ENCODE data around the gene MARF1. TPM values are rescaled to one million over a fixed set of nuclear protein-coding genes. Genes with fewer than 3 reads are reported as not detected.
"Not testable (repeated sequence)": the region's sequence is repeated elsewhere in the genome, so short reads cannot be mapped to it uniquely, and the experiment has no call there.

The MARF1 gene
- total RNA-seq, 4 donors from 2014 or later: 50.7 to 55.5 (median 53.1) TPM

GRCh38 chr16:15652293-15653001 is 9.5 kb upstream of the MARF1 start:
- no peaks in the 10 kb centered on the region for H3K36me3 ChIP-seq
- H3K9me3 ChIP-seq: no peaks in the 10 kb centered on the region
- no peaks in the 10 kb centered on the region for H3K27me3 ChIP-seq
- DNase-seq: no peak
- intact Hi-C loops (cut with DNase I): no loop called here
- WGBS, 2 donors: 90 to 92% methylated on average over 14 of the region's 14 CpGs
- peaks cover 0 to 16% of the 10 kb centered on the region in 2 donors for H3K4me1 ChIP-seq
- no peak overlapping the region for H3K4me3 ChIP-seq (replicated peaks in 1 of 3)
- TF ChIP-seq POLR2A (IDR thresholded peaks at IDR 0.05): no peak
- TF ChIP-seq, protein P1, sequence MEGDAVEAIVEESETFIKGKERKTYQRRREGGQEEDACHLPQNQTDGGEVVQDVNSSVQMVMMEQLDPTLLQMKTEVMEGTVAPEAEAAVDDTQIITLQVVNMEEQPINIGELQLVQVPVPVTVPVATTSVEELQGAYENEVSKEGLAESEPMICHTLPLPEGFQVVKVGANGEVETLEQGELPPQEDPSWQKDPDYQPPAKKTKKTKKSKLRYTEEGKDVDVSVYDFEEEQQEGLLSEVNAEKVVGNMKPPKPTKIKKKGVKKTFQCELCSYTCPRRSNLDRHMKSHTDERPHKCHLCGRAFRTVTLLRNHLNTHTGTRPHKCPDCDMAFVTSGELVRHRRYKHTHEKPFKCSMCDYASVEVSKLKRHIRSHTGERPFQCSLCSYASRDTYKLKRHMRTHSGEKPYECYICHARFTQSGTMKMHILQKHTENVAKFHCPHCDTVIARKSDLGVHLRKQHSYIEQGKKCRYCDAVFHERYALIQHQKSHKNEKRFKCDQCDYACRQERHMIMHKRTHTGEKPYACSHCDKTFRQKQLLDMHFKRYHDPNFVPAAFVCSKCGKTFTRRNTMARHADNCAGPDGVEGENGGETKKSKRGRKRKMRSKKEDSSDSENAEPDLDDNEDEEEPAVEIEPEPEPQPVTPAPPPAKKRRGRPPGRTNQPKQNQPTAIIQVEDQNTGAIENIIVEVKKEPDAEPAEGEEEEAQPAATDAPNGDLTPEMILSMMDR (IDR thresholded peaks at IDR 0.05): no peak
- no peak overlapping the region for H3K27ac ChIP-seq

- Histone ChIP-seq H3K36me3 (no peaks in the 10 kb centered on the region), H3K4me3 (replicated peaks in 1 of 3) (peak overlapping the region; percentile 41 to 85 (median 78)), H3K9me3 (no peaks in the 10 kb centered on the region), H3K4me1 (peaks cover 0 to 16% of the 10 kb centered on the region in 2 donors), H3K27ac (peak overlapping the region; percentile 70 to 87 (median 75)), H3K27me3 (no peaks in the 10 kb centered on the region)
- intact Hi-C loops (cut with DNase I): no loop called here
- WGBS, 2 donors: 1 to 2% methylated on average over 18 of the region's 18 CpGs
- DNase-seq: peak; percentile 15 to 30
- TF ChIP-seq, protein P1 (IDR thresholded peaks at IDR 0.05): no peak
Observed at GRCh38 chr16:15650698-15651171, 7.8 kb upstream of the MARF1 start.

DNA sequence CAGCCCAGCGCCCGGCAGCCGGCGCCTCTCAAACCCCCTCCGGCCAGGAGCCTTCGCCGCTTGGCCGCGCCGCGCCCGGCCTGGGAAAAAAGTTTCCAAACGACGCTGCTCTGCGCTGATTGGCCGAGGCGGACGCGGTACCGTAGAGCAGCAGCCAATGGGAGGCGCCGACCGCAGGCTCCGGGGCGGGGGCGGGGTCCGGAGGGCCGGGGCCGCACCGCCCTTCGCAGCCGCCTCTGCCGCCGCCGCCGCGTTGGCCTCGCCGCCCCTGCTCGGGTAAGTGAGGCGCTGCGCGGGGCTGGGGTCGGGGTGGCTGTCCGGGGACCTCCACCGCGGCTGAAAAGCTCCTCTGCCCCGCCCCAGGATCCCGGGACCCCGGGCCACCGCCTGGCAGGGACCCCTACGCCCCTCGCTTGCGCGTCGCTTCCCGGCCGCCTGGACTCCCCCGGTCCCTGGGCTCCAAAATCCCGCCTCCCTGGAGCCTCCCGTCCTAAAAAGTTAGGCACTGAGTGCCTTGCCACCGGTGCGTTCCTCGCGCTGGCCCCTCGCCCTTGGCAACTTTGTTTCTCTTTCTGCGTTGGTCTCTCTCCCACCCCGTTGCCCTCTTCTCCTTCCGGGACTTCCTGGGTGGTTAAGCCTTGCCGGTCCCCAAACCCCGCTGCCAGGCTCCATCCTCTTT is 7.2 kb upstream of the MARF1 start, which contains the start of gene NDE1:
TSS of gene NDE1 (plus strand) at position 227 of the 679 bp plus-strand sequence. CDS start 14,534 bp downstream, outside the sequence.
- peak; percentile 93 to 94 for DNase-seq
- peaks cover 0 to 16% of the 10 kb centered on the region in 2 donors for H3K4me1 ChIP-seq

GRCh38 chr16:15649727-15650018 is 6.7 kb upstream of the MARF1 start:
- intact Hi-C loops (cut with DNase I): no loop called here
- Histone ChIP-seq H3K27me3 (no peaks in the 10 kb centered on the region), H3K27ac (peak overlapping the region in 2 of 3 donors; percentile 75 to 87), H3K4me3 (replicated peaks in 1 of 3) (peak overlapping the region in 1 of 3 donors; percentile 78), H3K9me3 (no peaks in the 10 kb centered on the region), H3K4me1 (peaks cover 0 to 16% of the 10 kb centered on the region in 2 donors), H3K36me3 (no peaks in the 10 kb centered on the region)
- TF ChIP-seq POLR2A (IDR thresholded peaks at IDR 0.05): no peak
- TF ChIP-seq, protein P1 (IDR thresholded peaks at IDR 0.05): no peak
- DNase-seq: no peak
- 1 to 3% methylated on average over 10 to 13 of the region's 14 CpGs for WGBS, 2 donors

More for the DNA sequence above, 7.2 kb upstream of the MARF1 start, which contains the start of gene NDE1:
- Histone ChIP-seq H3K27ac (peak within 1 kb of the TSS; percentile 70 to 87 (median 75)), H3K27me3 (no peaks in the 10 kb centered on the region), H3K36me3 (no peaks in the 10 kb centered on the region), H3K4me3 (replicated peaks in 1 of 3) (peak within 1 kb of the TSS; percentile 41 to 85 (median 78)), H3K9me3 (no peaks in the 10 kb centered on the region)
- intact Hi-C loops (cut with DNase I): no loop called here
- TF ChIP-seq, protein P1 (IDR thresholded peaks at IDR 0.05): no peak
- TF ChIP-seq POLR2A (IDR thresholded peaks at IDR 0.05): peak in 1 of 2 donors; percentile 72
- WGBS, 2 donors: 0 to 1% methylated on average over 11 to 13 of the region's 71 CpGs

- H3K27ac ChIP-seq: peak overlapping the region in 1 of 3 donors; percentile 75
Observed at GRCh38 chr16:15649311-15649710, 6.4 kb upstream of the MARF1 start.

More at GRCh38 chr16:15649311-15649710, 6.4 kb upstream of the MARF1 start:
- H3K27me3 ChIP-seq; intact Hi-C loops (cut with DNase I); H3K36me3 ChIP-seq; H3K9me3 ChIP-seq; DNase-seq: not testable (repeated sequence)
- 65 to 68% methylated on average over 17 of the region's 17 CpGs for WGBS, 2 donors
- peaks cover 0 to 16% of the 10 kb centered on the region in 2 donors for H3K4me1 ChIP-seq
- peak overlapping the region in 1 of 3 donors; percentile 78 for H3K4me3 ChIP-seq (replicated peaks in 1 of 3)

Data from thyroid gland (tissue), 4 donors.